Activated CD8-positive, alpha-beta T cell treated with anti-CD3 and anti-CD28 coated beads for 36 hours (primary cell): ENCODE results near the gene MYCBPAP. TPM values are rescaled to one million over a fixed set of nuclear protein-coding genes. Genes with fewer than 3 reads are reported as not detected.

Experiments
- ATAC-seq: fragments of 200-7000 bp; cut with Tn5 transposase; one replicate; pipeline ENCODE4 v1.10.0; 2021; ENCODE audit warnings: mild to moderate bottlenecking, moderate library complexity
- CTCF ChIA-PET: fragments of 350-600 bp; sonication (Branson Sonifier 250); formaldehyde crosslinking; loops from one replicate; lab custom pipeline; 2021; ENCODE audit warnings: antibody characterized with exemption; lab: Charles Lee
- POLR2A ChIA-PET: fragments of 350-600 bp; sonication (Branson Sonifier 250); formaldehyde crosslinking; loops from one replicate; lab custom pipeline; 2021; ENCODE audit warnings: antibody characterized with exemption; lab: Charles Lee
- DNase-seq: peaks from one replicate; pipeline ENCODE4 v3.0.0-alpha.2; 2020
- H3K27ac Mint-ChIP-seq: one replicate; pipeline ENCODE4 v1.8.0; 2021; ENCODE audit warnings: mild to moderate bottlenecking, mixed read lengths
- H3K27me3 Mint-ChIP-seq: one replicate; pipeline ENCODE4 v1.8.0; 2021; ENCODE audit warnings: mixed read lengths
- H3K36me3 Mint-ChIP-seq: one replicate; pipeline ENCODE4 v1.8.0; 2021; ENCODE audit warnings: low read depth, mixed read lengths
- H3K4me1 Mint-ChIP-seq: one replicate; pipeline ENCODE4 v1.8.0; 2021; ENCODE audit warnings: low read depth, mixed read lengths
- H3K4me3 Mint-ChIP-seq: one replicate; pipeline ENCODE4 v1.8.0; 2021; ENCODE audit warnings: mild to moderate bottlenecking, moderate library complexity, mixed read lengths
- H3K9me3 Mint-ChIP-seq: one replicate; pipeline ENCODE4 v1.8.0; 2021; ENCODE audit warnings: mixed read lengths
- CTCF ChIP-seq: fragments of 200-600 bp; IDR thresholded peaks from one replicate; pipeline ENCODE4 v1.8.0; 2022; ENCODE audit warnings: antibody characterized with exemption, mild to moderate bottlenecking
- intact Hi-C: fragments of 100-400 bp; cut with micrococcal nuclease; formaldehyde crosslinking; loops from one replicate; pipeline ENCODE4 v1.10.0; 2022
- total RNA-seq, 2 experiments: library from RNA; stranded (reverse); gene quantifications; one replicate each; pipeline ENCODE4 v1.2.3, GENCODE V29; 2021

MYCBPAP gene
- total RNA-seq, 2 experiments from 2014 or later = 6.7 to 6.9 TPM

GRCh38 chr17:50558941-50559614, 50.8 kb downstream of the MYCBPAP start:
- DNase-seq = peak; percentile 42
- no peak for ATAC-seq
- Mint-ChIP-seq H3K4me3 (peak overlapping the region; percentile 62), H3K27ac (no peak overlapping the region), H3K27me3 (peaks cover 46% of the 10 kb centered on the region), H3K4me1 (peaks cover 19% of the 10 kb centered on the region), H3K9me3 (no peaks in the 10 kb centered on the region), H3K36me3 (peaks cover 4% of the 10 kb centered on the region)
- CTCF ChIA-PET = interaction anchor here (0.9 to 2.1 kb wide), 7 partner anchors 8 to 197 kb away, joined by 3 to 6 read pairs (median 3); no protein-coding TSS in a partner anchor
- TF ChIP-seq CTCF = no peak
- intact Hi-C loops = no loop called here
- POLR2A ChIA-PET = interaction anchor here (0.9 to 1.6 kb wide), 2 partner anchors 80 to 186 kb away, joined by 4 read pairs; partner anchors contain the start of genes EME1, MRPL27 and RSAD1

- TF ChIP-seq CTCF = no peak
- CTCF ChIA-PET = interaction anchor here (0.8 to 2.1 kb wide), 10 partner anchors 9 to 197 kb away, joined by 3 to 6 read pairs (median 3); no protein-coding TSS in a partner anchor
- H3K27ac Mint-ChIP-seq = no peak overlapping the region
- ATAC-seq = peak; percentile 38
- H3K4me1 Mint-ChIP-seq = peaks cover 19% of the 10 kb centered on the region
- no peaks in the 10 kb centered on the region for H3K9me3 Mint-ChIP-seq
- H3K4me3 Mint-ChIP-seq = peak overlapping the region; percentile 62
- POLR2A ChIA-PET = interaction anchor here (0.9 to 1.6 kb wide), 2 partner anchors 80 to 187 kb away, joined by 4 read pairs; partner anchors contain the start of genes EME1, MRPL27 and RSAD1
- peak; percentile 63 for DNase-seq
- peaks cover 4% of the 10 kb centered on the region for H3K36me3 Mint-ChIP-seq
- peaks cover 50% of the 10 kb centered on the region for H3K27me3 Mint-ChIP-seq
- intact Hi-C loops = no loop called here
Observed at GRCh38 chr17:50559674-50560184, 51.5 kb downstream of the MYCBPAP start.

DNA sequence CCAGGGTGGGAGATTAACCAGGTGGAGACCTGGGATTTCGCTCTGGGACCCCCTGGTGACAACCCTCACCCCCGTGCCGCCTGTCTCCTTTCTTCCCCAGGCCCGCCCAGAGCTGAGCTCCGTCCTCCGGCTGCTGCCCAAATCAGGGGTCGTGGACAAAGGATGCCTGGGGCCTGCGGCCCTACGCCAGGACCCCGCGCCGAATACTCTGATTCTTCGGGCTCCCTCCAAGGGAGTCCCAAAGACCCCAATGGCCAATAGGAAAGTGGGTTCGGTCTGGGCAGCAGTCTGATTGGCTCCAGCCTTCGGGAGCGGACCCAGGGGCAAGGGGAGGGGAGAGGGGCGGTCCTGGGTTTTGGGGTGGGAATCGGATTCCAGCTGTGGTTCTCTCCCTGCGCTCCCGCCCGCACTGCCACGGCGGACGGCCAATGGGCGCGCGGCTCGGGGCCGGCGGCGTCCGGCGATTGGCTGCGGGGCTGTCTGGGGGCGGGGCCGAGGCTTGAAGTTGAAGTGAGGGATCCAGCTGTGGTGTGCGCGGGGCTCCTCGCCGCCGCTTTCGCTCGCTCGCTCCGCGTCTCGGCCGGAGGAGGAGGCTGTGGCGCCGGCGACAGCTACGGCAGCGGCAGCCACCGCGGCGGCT, 52.1 kb downstream of the MYCBPAP start, which contains the start of gene CACNA1G:
CACNA1G (plus strand) TSS at position 531 of the 640 bp plus-strand sequence. CDS start 745 bp downstream, outside the sequence.
- no peak within 1 kb of the TSS for H3K27ac Mint-ChIP-seq
- no peaks in the 10 kb centered on the region for H3K9me3 Mint-ChIP-seq
- peaks cover 3% of the 10 kb centered on the region for H3K36me3 Mint-ChIP-seq
- intact Hi-C loops = no loop called here
- ChIA-PET POLR2A (interaction anchor here (0.9 to 1.6 kb wide), 2 partner anchors 81 to 187 kb away, joined by 4 read pairs; partner anchors contain the start of genes EME1, MRPL27 and RSAD1), CTCF (interaction anchor here (0.8 to 2.1 kb wide), 10 partner anchors 9 to 198 kb away, joined by 3 to 6 read pairs (median 4); no protein-coding TSS in a partner anchor)
- H3K27me3 Mint-ChIP-seq = peaks cover 53% of the 10 kb centered on the region
- ATAC-seq = peak; percentile 88
- peak within 1 kb of the TSS; percentile 62 for H3K4me3 Mint-ChIP-seq
- TF ChIP-seq CTCF = no peak
- peaks cover 19% of the 10 kb centered on the region for H3K4me1 Mint-ChIP-seq
- peak; percentile 89 for DNase-seq

GRCh38 chr17:50560931-50561745, 52.9 kb downstream of the MYCBPAP start:
- DNase-seq (peak; percentile 24), ATAC-seq (peak; percentile 15)
- POLR2A ChIA-PET = interaction anchor here (0.5 to 1.6 kb wide), 2 partner anchors 41 to 82 kb away, joined by 3 to 4 read pairs; partner anchors contain the start of gene RSAD1
- Mint-ChIP-seq H3K27me3 (peaks cover 58% of the 10 kb centered on the region), H3K36me3 (no peaks in the 10 kb centered on the region), H3K4me3 (no peak overlapping the region), H3K27ac (no peak overlapping the region), H3K9me3 (no peaks in the 10 kb centered on the region), H3K4me1 (peaks cover 19% of the 10 kb centered on the region)
- intact Hi-C loops = no loop called here
- no peak for TF ChIP-seq CTCF
- CTCF ChIA-PET = interaction anchor here (1.2 to 2.6 kb wide), 7 partner anchors 10 to 78 kb away, joined by 3 to 11 read pairs (median 4); no protein-coding TSS in a partner anchor
